Measurements from ENCODE around the gene CD3E. TPM values are rescaled to one million over a fixed set of nuclear protein-coding genes. Genes with fewer than 3 reads are reported as not detected.
A peak's percentile ranks its signal among the peaks of the same experiment; 100 is the strongest.

CD3E gene
- total and polyA plus RNA-seq, 2 experiments from 2014 or later: not detected

- TF ChIP-seq CREB1 (CRISPR knock-in tag; IDR thresholded peaks at IDR 0.05; ENCODE audit: low read depth) (no peak), EZH2 (IDR thresholded peaks at IDR 0.05; ENCODE audit: low read depth, unreplicated experiment) (no peak), EZH2phosphoT487 (IDR thresholded peaks at IDR 0.05; ENCODE audit: unreplicated experiment) (no peak)
Measured at GRCh38 chr11:118358071-118358470, 53.5 kb downstream of the CD3E start (continued).

- Mint-ChIP-seq H3K27ac (peak within 1 kb of the TSS; percentile 93), H3K27me3 (ENCODE audit: insufficient read depth, low read depth, poor library complexity) (peaks cover 10% of the 10 kb centered on the region), H3K9me3 (no peaks in the 10 kb centered on the region; the same call in 2 of the 3 replicates), H3K4me1 (no peaks in the 10 kb centered on the region; the same call in 2 of the 3 replicates), H3K4me3 (peak within 1 kb of the TSS; percentile 96), H3K36me3 (ENCODE audit: low read depth) (no peaks in the 10 kb centered on the region)
- H3K4me3 ChIP-seq: peak within 1 kb of the TSS; percentile 94
- H3K4me2 ChIP-seq: peak within 1 kb of the TSS; percentile 98
- no peaks in the 10 kb centered on the region for H3K9me2 ChIP-seq (ENCODE audit: insufficient read depth)
- H3F3A ChIP-seq (replicated peaks; ENCODE audit: low read depth): 0 out of 2 replicates have a peak, but pooled peaks cover 3% of the 10 kb centered on the region
- H3K27ac ChIP-seq (ENCODE audit: low read depth): peak within 1 kb of the TSS; percentile 57; the same call in 1 of the 2 replicates
- H2AFZ ChIP-seq: peak within 1 kb of the TSS; percentile 94
- TF ChIP-seq ZNF114 (CRISPR knock-in tag; IDR thresholded peaks at IDR 0.05) (no peak), POLR2AphosphoS5 (IDR thresholded peaks at IDR 0.05; ENCODE audit: low read depth) (peak; percentile 86), CREB1 (CRISPR knock-in tag; IDR thresholded peaks at IDR 0.05; ENCODE audit: low read depth) (peak; percentile 98), ZNF462 (CRISPR knock-in tag; IDR thresholded peaks at IDR 0.05) (no peak), NANOG (IDR thresholded peaks at IDR 0.05; ENCODE audit: borderline replicate concordance) (no peak), ETS1 (IDR thresholded peaks at IDR 0.05) (peak; percentile 91), ZNF331 (CRISPR knock-in tag; IDR thresholded peaks at IDR 0.05; ENCODE audit: low read depth) (no peak)
- peak; percentile 96 for ATAC-seq
- peak; percentile 98 for DNase-seq (ENCODE audit: low spot score)
- peaks cover 6% of the 10 kb centered on the region for H4K20me1 ChIP-seq (replicated peaks; ENCODE audit: insufficient read depth)
- H3K36me3 ChIP-seq (ENCODE audit: insufficient read depth): no peaks in the 10 kb centered on the region
- peaks cover 44% of the 10 kb centered on the region for H3K79me2 ChIP-seq (replicated peaks; ENCODE audit: insufficient read depth)
- H3K4me1 ChIP-seq (ENCODE audit: insufficient read depth): peaks cover 4% of the 10 kb centered on the region; the same call in 1 of the 2 replicates
- no peaks in the 10 kb centered on the region for H3K27me3 ChIP-seq (ENCODE audit: insufficient read depth)
Measured at GRCh38 chr11:118359295-118359958, 54.9 kb downstream of the CD3E start, which contains the start of gene UBE4A. TSS of gene UBE4A (plus strand) at chr11:118359600. CDS start at chr11:118365081, 5,481 bp downstream.
